ENCODE data around the gene KCTD15.

KCTD15 gene

DNA sequence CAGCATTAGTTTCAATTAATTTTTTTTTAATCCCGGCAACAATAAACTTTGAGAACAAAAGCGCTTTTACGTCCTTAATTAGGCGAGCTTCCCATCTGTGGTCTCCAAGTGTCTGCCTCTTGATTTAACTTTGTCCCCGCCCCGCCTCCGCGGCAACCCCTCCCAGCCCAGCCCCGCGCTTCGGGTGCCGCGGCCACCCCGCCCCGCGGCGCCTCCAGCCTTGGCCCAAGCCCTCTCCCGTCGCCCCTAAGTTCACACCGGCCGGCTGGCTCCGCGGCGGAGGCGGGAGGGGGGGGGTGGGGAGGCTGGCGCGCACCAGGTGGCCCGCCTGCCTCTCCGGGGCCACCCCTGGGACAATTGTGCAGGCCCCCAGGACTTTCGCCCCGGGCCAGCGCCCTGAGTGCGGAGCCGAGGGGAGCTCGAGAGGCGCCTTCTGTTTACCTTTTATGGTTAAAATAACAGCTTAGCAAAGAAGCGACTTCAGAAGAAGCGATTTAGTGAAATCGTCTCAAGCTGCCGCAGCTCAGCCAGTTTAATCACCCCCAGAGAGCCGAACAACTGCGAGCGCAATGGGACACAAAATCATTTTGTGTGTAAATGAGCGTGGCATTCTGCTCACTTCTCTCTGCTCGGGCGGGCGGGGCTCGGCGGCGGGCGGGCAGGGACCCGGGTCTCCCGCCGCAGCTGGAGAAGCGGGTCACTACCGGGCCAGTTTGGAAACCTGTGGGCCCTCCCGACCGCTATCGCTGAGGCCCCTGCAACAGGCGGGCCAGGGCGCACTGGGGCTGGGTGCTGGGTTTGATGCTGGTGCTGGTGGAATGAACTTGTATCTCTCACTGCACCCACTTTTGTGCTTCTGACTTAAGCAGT, 1.4 kb downstream of the KCTD15 start:
- no peak for DNase-seq (ENCODE audit: low spot score)

DNA sequence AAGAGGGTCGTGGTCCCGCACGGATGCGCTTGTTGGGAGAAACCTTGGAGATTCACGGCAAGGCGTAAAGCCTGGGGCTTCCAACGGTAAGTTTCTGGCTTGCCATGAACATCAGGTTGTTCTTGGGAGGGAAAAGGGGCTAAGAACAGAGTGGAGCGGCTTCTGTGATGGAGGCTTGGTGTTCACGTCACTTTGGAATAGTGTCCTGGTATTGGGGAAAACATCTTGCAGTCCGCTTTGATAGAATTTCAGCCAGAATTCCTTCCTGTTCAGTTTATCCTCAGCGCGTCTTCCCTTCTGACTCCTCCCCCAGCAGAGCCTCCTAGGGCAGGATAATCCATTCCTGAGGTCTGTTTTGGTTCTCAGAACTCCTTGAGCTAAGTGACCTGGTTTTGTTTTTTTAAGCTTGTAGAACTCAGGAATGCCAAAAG, 2.0 kb downstream of the KCTD15 start:
- DNase-seq (ENCODE audit: low spot score): no peak

DNA sequence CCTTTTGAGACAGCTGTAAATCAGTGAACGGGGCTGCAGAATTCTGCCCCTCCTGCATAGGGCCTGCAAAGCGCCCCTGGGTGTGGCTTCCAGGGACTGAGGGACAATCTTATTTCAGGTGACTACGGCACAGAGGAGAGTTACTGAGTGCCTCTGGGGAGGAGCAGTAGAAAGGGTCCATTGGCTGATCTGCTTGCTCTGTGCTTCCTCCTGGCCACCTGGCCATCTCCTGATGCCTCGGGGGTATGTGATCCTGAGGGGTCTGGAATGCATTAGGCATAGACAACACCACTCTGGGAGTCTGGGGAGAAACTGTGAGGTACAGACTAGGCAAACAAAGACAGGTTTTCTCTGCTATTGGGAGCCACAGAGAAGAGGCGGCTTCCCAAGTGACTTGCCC, 2.8 kb downstream of the KCTD15 start:
- no peak for DNase-seq (ENCODE audit: low spot score)

DNA sequence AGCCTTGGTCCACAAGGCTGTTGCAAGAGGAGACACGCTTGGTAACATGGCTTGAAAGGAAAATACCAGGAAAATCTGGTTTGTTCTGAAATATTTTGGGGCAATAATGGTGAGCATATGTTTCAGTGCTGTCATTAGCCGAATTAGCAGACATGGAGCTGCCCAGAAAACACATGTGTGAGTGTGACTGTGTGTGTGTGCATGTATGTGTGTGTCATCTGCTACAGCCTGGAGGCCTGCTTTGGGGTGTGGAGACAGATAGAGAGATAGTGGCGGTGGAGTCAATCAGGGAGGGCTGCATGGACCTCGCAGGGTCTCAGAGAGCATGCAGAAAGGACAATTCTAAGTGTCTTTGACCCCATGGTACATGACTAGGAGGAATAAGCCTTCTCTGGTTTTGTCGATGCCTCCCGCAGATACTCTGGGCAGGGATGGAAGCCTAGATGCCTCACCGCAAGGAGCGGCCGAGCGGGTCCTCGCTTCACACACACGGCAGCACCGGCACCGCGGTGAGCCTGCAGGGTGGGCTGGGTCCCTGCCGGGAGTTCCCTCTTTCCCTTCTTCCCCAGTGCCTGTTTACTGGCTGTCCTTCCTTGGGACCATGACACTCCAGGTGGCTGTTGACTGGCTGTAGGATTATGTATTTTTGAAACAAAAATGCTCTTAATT, 3.5 kb downstream of the KCTD15 start:
- no peak for DNase-seq (ENCODE audit: low spot score)

DNA sequence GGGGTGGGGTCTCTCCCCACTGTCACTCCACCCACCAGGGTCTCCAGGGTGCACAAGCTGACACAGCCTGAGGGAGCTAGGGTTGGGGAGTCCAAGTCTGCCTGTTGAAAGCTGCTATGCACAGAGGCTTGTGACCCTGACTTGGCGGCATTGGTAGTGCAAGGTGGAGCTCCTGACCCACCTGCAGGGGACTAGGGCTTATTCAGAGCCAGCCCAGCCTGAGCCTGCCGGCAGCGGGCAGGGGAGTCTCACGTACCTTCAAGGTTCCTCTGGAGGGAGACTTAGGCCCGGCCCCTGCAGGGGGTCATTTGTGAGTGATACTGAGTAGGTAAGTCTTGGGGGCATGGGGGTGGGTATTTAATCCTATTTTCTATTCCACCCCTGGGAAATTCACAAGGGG, 4.7 kb downstream of the KCTD15 start:
- DNase-seq (ENCODE audit: low spot score): no peak

DNA sequence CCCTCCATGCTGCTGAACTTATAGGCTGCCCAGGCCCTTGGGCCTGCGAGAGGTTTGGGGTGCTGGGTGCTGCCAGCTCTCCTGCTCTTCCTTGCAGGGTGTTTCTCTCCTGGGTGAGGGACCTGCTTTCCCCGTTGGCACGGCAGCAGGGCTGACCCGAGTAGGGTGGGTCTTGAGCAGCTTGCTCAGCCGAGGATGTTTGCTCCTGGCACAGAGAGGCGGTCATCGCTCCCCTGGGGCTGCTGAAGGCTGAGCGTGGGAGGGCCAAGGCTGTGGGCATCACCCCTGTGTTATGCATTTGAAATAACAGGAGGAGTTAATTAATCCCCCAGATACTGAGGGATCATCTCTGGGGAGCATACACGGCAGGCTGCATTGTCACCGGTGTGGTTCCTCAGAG, 5.3 kb downstream of the KCTD15 start:
- no peak for DNase-seq (ENCODE audit: low spot score)

DNA sequence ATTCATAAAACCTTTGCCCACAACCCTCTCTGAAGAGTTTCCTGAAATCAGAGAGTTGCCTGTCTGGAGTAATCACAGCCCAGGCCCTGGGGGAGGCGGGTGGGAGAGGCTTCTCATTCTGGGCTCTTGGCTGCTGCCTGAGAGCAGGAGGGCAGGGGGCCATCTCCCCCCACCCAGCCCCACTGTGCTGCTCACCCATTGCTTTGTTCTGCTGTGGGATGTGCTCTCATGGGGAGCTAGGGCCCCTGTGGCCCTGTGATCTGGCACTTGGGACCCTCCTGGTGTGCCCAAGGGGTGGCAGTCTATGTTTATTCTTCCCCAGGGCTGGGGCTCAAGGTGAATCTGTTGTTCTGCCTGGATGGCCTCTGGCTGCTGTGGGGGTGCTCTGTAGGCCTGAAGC, 6.1 kb downstream of the KCTD15 start:
- no peak for DNase-seq (ENCODE audit: low spot score)

DNA sequence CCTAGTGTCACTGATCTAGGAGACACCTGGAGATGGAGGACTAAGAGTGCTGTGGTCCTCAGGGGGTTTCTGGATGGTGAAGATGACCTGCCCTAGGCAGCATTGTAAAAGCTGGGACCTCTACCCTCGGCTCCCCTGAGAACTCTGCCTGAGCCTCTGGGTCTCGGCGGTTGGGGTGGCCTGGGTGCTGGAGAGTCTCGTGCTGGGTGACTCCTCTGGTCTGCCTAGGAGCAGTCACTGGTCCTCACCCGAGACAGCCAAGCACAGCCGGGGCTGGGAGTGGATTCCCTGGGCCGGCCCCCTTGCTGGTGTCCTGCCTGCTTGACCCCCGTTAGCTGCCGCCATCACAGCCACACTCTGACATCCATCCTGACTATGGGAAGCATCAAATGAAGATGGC, 6.7 kb downstream of the KCTD15 start:
- no peak for DNase-seq (ENCODE audit: low spot score)

DNA sequence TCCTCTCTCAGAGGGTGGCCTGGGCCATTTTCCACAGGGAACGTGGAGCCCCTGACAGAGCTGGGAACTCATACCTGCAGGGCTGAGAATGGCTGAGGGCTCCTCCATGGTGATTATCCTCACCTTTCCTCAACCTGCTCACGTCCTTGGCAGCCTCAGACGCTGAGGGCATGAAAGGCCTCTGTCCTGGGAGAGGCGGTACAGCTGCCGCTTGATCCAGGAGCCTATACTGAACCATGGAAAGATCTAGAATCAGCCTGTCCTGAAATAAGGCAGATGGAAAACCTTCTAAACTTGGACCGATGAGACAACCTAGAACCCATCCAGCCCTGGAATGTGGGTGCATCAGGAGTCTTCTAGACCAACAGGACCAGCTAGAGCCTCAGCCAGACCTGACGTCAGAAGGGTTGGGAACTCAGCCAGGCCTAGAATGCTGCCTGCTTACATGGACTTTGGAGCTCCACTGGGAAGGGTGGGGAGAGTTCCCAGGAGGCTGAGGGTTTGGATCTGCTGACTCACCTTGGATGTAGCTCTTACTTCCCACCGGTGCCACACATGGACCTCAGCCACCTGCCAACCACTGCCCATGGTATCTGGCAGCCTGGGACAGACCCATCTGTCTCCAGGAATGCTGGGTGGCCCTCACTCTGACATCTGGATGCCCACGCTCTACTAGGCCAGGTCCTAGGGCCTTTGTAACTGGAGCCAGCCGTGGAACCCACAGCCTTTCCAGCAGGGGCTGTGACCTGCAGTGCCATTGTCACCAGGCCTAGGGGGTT, 7.5 kb downstream of the KCTD15 start:
- peak; percentile 54 for DNase-seq (ENCODE audit: low spot score)

DNA sequence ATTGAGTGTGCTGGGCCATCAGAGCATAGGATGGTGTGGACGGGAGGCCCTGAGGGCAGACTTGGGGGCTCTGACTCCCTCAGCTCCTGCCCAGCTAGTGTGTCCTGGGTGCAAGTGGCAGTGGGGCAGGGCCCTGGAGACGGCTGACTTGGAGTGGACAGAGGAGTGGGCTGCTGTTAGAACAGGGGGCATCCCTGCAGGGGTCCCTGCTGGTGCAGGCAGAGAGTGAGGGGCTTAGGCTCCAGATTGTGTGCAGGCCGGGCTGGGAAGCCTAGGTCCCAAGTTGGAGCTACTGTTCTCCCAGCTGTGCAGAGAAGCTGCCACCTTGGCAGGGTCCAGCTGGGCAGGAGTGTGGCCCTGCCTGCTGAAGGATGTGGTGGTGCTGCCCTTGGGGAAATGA, 8.6 kb downstream of the KCTD15 start:
- DNase-seq (ENCODE audit: low spot score): no peak

DNA sequence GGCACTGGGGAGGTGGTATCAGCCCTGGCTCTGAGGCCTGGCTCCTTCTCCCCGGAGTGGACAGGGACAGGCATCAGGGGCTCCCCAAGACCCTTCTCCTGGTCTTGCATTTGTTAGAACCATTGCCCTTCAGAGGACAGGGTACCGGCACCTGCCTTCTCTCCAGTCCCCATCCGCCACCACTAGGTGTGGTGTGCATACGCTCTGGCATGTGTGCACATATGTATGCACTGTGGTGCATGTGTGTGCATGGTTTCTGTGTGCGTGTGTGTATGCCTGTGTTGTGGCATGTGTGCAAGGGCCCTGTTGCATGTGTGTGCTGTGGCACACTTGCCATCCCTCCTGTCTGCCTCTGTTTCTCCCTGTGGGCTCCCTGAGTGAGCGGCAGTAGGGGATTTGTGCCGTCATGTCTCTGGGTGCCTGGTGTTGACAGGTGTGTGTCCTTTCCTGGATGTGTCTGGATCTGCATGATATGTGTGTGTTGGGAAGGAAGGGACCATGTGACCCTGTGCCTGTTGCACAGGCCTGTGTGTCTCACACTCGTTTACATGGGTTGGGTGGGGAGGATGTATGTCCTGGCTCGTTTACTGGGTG, 9.3 kb downstream of the KCTD15 start:
- no peak for DNase-seq (ENCODE audit: low spot score)

DNA sequence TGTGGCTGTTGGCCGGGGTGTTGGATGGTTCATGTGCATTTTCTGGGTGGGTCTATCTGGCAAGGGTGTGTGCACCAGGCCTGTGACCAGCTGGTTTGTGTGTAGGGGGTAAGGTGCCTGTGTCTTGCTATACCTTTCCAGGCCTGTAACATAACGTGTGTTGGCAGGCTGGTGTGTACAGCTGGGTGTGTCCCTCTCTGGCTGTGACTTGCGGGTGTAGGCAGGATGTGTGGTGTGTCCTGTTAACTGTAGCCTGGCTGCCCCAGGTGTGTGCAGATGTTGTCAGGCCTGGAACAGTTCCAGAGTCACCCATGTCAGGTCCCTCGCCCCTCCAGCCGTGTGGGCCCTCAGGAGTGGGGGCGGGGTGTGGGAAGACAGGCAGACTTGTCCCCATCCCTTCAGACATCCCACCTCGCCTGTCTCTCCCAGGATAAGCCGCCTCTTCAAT, 9.8 kb downstream of the KCTD15 start:
- no peak for DNase-seq (ENCODE audit: low spot score)

DNA sequence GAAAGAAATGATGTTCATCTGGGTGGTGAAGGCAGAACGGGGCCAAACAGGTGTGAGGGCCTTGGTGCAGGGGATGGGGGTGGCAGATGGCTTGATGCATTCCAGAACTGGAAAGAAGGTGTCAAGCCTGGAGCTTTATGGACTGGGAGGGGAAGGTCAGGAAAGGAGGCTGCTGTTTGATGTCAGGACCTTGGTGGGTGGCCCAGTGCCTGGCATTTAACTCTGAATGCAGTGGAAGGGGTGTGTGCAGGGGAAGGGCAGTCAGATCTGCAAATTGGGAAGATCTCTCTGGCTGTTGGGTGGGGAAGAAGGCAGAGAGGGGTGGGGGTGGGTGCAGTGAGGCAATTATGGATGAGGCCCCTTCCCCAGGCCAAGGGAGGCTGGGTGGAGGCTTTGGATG, 11.7 kb downstream of the KCTD15 start:
- no peak for DNase-seq (ENCODE audit: low spot score)

DNA sequence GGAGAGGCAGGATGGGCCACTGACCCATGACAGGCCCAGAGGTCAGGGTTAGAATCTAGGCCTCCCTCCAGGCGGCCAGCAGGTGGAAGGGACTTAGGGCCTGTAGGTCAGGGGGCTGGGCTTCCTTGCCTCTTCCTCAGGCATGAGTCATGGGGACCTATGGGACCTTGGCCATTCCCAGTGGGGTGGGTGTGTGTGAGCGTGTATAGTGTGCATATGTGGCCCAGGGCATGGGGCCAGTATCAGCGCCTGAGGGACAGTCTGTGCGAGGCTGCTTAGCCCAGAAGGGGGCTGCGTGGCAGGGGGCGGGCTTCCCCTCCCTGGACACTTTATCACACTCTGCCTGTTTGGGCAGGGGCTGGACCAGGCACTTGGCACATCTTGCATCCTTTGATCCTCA, 13.3 kb downstream of the KCTD15 start:
- no peak for DNase-seq (ENCODE audit: low spot score)

DNA sequence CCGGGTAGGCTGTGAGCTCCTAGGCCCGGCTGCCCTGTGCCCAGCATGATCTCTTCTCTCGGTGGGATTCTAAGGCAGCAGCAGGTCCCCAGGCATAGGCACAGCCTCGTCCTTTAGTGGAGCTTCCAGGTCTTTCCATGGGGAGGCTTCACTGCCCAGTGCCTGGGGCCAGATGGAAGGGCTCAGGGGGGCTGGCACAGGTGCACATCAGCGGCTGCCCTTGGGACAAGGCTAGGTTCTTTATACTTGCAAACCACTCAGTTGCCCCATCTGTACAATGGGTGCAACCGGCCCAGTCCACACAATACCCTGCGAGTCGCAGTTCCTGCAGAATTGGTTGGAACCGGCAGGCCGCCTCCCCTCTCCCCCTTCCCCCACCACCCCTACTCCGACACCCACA, 14.2 kb downstream of the KCTD15 start:
- DNase-seq (ENCODE audit: low spot score): no peak

DNA sequence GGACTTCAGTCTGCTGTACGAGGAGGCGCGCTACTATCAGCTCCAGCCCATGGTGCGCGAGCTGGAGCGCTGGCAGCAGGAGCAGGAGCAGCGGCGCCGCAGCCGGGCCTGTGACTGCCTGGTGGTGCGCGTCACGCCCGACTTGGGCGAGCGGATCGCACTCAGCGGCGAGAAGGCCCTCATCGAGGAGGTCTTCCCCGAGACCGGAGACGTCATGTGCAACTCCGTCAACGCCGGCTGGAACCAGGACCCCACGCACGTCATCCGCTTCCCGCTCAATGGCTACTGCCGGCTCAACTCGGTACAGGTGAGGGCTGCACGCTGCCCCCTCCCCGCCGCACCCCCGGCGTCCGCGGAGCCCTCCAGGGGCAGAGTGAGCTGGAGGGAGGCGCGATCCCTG, 14.6 kb downstream of the KCTD15 start:
- DNase-seq (ENCODE audit: low spot score): no peak

DNA sequence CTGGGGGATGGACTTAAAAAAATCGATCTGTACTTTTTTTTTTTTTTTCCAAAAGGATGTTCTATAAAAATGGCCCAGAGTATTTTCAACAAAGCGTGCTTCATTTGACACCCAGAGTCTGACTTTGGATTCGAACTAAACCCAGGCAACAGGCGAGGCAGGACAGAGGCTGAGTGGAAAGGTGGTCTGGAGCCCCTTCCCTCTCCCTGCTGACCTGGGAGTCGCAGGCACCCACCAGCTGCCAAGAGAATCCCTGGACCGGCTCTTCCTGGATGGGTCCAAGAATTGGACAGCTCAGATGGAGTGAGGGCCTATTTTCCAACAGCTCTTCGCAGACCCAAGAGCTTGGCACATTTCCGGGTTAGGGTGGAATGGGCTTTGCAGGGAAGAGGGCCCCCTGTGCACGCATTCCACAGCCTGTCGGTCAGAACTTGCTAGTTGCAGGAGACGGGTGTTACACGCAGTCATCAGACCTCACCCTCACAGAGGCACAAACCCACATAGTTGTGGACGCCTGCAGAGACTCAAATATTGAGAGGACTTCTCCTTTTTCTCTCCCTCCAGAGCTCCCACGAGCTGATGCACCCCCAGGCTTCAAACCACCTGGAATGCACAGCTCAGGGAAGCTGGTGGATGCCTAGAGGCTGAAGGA, 15.2 kb downstream of the KCTD15 start:
- DNase-seq (ENCODE audit: low spot score): no peak

DNA sequence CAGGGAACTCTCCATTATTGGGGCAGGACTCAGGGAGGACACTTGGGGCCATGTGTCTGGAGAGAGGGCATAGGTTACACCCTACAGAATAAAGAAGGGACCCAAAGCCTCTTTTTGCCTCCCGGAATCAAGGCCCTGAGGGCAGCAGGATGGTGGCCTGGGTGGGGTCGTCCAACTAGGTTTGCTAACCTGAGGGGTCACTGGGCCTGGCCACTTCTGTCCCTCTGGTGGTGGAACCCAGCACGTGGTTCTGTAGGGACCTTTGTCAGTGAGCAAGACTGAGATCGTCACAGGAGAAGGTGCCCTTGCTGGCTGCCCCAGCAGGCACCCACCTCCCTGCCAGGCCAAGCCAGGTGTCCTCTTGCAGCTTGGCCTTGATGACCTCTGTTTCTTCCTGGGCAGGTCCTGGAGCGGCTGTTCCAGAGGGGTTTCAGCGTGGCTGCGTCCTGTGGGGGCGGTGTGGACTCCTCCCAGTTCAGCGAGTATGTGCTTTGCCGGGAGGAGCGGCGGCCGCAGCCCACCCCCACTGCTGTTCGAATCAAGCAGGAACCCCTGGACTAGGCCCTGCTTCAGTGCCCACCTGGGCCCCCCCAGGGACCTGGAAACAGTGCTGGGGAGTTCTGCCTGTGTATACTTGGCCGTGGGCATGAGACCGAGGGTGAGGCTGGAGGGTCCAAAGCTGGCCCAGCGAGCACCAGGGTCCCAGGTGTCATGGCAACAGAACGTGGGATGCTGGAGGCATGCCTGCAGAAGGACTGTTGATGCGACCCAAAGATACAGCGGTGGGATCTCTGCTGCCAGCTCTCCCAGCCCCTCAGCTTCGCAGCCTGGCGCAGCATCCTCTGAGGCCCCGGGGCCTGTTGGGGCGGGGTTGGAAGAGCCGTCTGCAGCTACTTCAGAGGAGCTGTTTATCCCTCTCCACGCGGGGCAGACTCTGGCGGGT, 16.0 kb downstream of the KCTD15 start:
- DNase-seq (ENCODE audit: low spot score): no peak

DNA sequence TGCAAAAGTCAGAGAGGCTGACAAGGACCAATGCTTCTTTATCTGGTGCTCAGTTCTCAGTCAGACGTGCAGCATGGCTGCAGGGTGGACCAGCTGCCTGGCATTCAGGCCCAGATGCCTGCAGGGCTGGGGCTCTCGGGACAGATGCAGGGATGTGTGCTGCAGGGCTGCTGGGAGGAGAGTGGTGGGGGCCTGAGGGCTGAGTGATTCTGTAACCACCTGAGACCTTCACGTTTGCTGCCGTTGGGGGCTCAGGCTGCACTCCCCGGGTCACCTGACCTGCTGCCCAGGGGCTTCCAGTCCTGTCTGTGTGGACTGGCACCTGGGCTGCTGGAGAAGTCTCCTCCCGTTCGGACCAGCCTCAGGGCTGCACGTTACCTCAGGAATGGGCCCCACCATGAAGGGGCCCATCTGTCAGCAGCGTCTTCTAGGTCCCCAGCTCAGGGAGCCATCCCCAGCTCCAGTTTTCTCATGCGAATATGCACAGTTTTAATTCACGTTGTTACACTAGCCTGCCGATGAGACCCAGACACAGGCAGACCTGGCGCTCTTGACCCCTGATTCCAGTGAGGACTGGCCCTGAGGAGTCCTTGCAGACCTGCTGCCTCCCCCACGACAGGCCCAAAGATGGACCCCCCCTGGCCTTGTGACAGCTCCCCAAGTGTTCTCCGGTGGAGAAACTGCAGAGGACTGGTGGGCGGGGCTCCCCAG, 16.9 kb downstream of the KCTD15 start:
- no peak for DNase-seq (ENCODE audit: low spot score)

Data from putamen (tissue), 1 donor.